GM13976 (cell line): ENCODE results near the gene HNRNPA2B1.

ENCODE experiments used
- DNase-seq: peaks from one replicate; pipeline ENCODE4 v3.0.0; 2012; ENCODE audit warnings: low spot score
- CTCF ChIP-seq: IDR thresholded peaks from 2 replicates; pipeline ENCODE4 v1.5.1; 2012; ENCODE audit warnings: borderline replicate concordance, mild to moderate bottlenecking; ENCODE audit not compliant: insufficient read depth; ENCODE audit errors: extremely low read depth, missing control alignments, control extremely low read depth
- in situ Hi-C: fragments of 300-500 bp; cut with MboI; formaldehyde crosslinking; loops from one replicate; pipeline ENCODE4 v1.12.0; 2022; ENCODE audit warnings: low sequenced_read_pairs, mixed read lengths, inconsistent platforms; ENCODE audit not compliant: unreplicated experiment

HNRNPA2B1 gene

DNA sequence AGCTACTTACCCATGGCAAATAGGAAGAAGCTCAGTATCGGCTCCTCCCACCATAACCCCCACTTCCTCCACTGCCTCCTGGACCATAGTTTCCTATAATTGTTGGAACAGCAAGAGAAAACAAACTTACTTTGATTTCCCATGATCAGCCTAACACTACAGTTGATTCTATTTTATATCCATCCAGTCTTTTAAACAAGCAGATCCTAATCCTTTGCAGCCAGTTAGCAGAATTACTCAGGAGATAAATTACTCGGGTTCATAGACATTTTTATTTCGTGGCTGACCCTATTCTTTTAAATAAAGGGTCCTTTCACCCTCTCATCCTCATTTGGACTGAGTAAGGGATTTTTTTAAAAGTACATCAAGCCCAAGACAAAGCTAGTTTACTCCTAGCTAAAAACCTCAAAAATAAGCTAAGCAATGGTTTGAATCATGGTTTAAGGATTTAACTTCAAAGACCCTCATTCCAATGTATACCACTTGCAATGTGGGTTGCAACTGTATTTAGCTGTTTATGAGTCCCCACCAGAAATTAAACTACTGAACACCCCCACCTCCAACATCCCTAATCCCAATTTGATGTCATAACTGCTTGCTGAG, 8.0 kb downstream of the HNRNPA2B1 start:
- DNase-seq = no peak
- no peak for TF ChIP-seq CTCF
- in situ Hi-C loops = loop anchor here (5.0 kb wide), 1 partner anchor 100 kb away; no protein-coding TSS in a partner anchor

GRCh38 chr7:26191974-26192479, 8.5 kb downstream of the HNRNPA2B1 start:
- TF ChIP-seq CTCF = no peak
- in situ Hi-C loops = loop anchor here (5.0 kb wide), 1 partner anchor 100 kb away; no protein-coding TSS in a partner anchor
- no peak for DNase-seq

GRCh38 chr7:26191233-26191973, 9.1 kb downstream of the HNRNPA2B1 start:
- DNase-seq = no peak
- in situ Hi-C loops = loop anchor here (5.0 kb wide), 1 partner anchor 99 kb away; no protein-coding TSS in a partner anchor
- no peak for TF ChIP-seq CTCF

- TF ChIP-seq CTCF = no peak
- DNase-seq = no peak
- in situ Hi-C loops = loop anchor here (5.0 kb wide), 1 partner anchor 98 kb away; no protein-coding TSS in a partner anchor
These were observed 10.1 kb downstream of the HNRNPA2B1 start for GRCh38 chr7:26190417-26190869.

GRCh38 chr7:26189697-26190096, 10.8 kb downstream of the HNRNPA2B1 start:
- DNase-seq = no peak
- no peak for TF ChIP-seq CTCF
- in situ Hi-C loops = loop anchor here (5.0 kb wide), 1 partner anchor 97 kb away; no protein-coding TSS in a partner anchor

- DNase-seq = no peak
- in situ Hi-C loops = no loop called here
- TF ChIP-seq CTCF = no peak
These were observed 11.5 kb downstream of the HNRNPA2B1 start for GRCh38 chr7:26188957-26189541.
